AG04450 (cell line): ENCODE data around the gene SGPL1. TPM values are rescaled to one million over a fixed set of nuclear protein-coding genes. Genes with fewer than 3 reads are reported as not detected.

Experiments
- CTCF ChIA-PET: fragments of 300-600, 350-600 bp; formaldehyde crosslinking; extraction: SDS; loops from one replicate; lab custom pipeline; 2022; ENCODE audit warnings: antibody characterized with exemption, inconsistent platforms; lab: Charles Lee
- POLR2A ChIA-PET: fragments of 350-600 bp; formaldehyde crosslinking; extraction: SDS; loops from one replicate; lab custom pipeline; 2021; ENCODE audit warnings: antibody characterized with exemption, inconsistent platforms; lab: Yijun Ruan, JAX
- DNase-seq: peaks from one replicate; pipeline ENCODE4 v3.0.0-alpha.2; 2011; ENCODE audit warnings: low read depth, low spot score
- H3K27ac ChIP-seq: one replicate; pipeline ENCODE4 v1.5.1; 2012; ENCODE audit warnings: low read depth, low read length, control low read depth
- H3K27me3 ChIP-seq: one replicate; pipeline ENCODE4 v1.6.0; 2012; ENCODE audit warnings: low read length; ENCODE audit not compliant: control insufficient read depth, insufficient read depth
- H3K4me3 ChIP-seq: 2 replicates; pipeline ENCODE4 v1.5.1; 2011; ENCODE audit warnings: mild to moderate bottlenecking, low read depth, low read length, control low read depth
- H3K9me3 ChIP-seq: 2 replicates; pipeline ENCODE4 v1.5.1; 2012; ENCODE audit warnings: low read length; ENCODE audit not compliant: control insufficient read depth, insufficient read depth
- CTCF ChIP-seq: IDR thresholded peaks from 2 replicates; pipeline ENCODE4 v1.5.1; 2011; ENCODE audit warnings: low read depth, low read length, control low read depth, inconsistent platforms
- polyA plus RNA-seq: library from polyadenylated mRNA; depleted of rRNA; stranded (reverse); fragments of >200 nt; gene quantifications from 2 replicates; pipeline ENCODE4 v1.2.3, GENCODE V29; 2011

Gene SGPL1
- polyA plus RNA-seq, 1 experiment = 30.8 TPM

GRCh38 chr10:70925377-70926225 is 109.9 kb downstream of the SGPL1 start:
- H3K4me3 ChIP-seq = no peak overlapping the region
- H3K27me3 ChIP-seq = peaks cover 34% of the 10 kb centered on the region
- CTCF ChIA-PET = interaction anchor here (0.6 to 4.8 kb wide), 17 partner anchors 14 to 967 kb away, joined by 3 to 38 read pairs (median 5); partner anchors contain the start of gene UNC5B
- H3K9me3 ChIP-seq = no peaks in the 10 kb centered on the region; the same call in 1 of the 2 replicates
- DNase-seq = no peak
- POLR2A ChIA-PET = no interaction called here
- peak; percentile 91 for TF ChIP-seq CTCF
- H3K27ac ChIP-seq = no peak overlapping the region

DNA sequence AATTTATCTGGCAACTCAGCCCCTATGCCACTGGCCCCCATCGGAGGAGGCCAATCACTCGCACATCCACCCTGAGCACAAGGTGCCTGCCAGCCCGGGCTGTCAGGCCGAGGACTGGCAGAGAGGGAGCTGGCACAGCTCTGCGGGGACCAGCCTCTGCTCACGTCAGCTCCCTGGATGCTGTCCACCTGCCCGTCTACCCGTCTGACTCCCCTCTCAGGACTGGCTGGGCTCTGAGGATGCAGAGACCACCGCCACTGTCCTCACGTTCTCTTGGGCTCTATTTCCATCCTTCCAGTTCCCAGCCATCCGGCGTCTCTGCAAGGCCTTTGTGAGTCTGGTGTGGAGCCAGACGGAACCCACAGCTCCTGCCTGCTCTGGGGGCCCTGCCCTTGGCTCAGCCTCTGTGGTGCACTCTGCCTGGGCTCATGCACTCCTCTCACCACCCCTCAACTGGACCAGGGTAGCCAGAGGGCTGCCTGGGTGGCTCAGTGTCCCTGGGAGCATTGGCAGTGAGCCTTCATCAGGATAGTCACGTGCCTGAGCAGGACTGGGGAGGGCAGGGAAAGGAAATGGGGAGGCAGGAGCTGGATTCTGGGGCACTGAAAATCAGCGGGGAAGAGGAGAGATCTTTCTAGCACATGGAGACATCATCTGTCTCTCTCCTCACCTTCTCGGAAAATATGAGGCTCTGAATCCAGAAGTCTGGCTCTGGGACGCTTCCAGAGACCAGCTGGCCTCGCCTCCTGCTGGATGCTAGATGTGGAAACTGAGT is 110.7 kb downstream of the SGPL1 start:
- no peak for DNase-seq
- Histone ChIP-seq H3K27ac (no peak overlapping the region), H3K27me3 (peaks cover 38% of the 10 kb centered on the region), H3K4me3 (no peak overlapping the region), H3K9me3 (no peaks in the 10 kb centered on the region; the same call in 1 of the 2 replicates)
- CTCF ChIA-PET = interaction anchor here (0.6 to 4.8 kb wide), 11 partner anchors 15 to 408 kb away, joined by 3 to 38 read pairs (median 6); partner anchors contain the start of gene UNC5B
- no peak for TF ChIP-seq CTCF
- POLR2A ChIA-PET = no interaction called here

DNA sequence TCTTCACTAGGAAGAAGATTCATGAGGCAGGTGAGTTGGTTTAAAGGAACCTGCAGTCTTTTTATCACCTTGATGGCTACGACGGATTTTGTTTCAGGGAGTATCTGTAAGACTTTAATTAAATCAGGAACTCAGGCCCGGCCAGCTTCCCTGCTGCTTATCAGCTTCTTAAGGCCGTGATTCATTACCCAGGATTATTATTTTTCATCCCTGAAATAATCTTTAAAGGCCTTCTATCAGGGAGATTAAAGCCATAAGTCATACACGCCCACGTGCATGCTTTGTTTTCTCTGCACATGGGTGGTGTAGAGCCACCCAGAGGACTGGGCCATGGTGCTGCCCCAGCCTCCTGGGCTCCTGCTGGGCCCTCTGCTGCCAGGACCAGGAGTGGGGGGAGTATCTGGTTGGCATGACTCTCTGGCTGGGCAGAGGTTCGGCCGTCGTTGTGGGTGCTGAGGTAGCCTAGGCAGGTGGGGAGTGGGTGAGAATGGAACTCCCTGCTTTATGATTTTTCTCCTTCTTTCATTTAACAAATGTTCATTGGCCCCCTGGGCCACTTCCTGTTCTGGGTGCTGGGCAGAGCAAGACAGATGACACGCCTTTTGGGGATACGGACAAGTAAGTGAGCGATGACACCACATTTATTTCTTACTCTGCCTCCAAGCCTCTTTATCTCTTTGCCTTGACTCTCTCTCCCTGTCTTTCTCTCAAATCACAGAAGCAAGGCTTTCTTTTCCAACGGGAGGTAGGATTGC is 111.6 kb downstream of the SGPL1 start:
- no peaks in the 10 kb centered on the region; the same call in 1 of the 2 replicates for H3K9me3 ChIP-seq
- ChIA-PET CTCF (interaction anchor here (3.3 to 4.8 kb wide), 2 partner anchors 279 to 357 kb away, joined by 27 to 38 read pairs; no protein-coding TSS in a partner anchor), POLR2A (no interaction called here)
- no peak for TF ChIP-seq CTCF
- no peak for DNase-seq
- H3K27me3 ChIP-seq = peaks cover 40% of the 10 kb centered on the region
- no peak overlapping the region for H3K4me3 ChIP-seq
- H3K27ac ChIP-seq = no peak overlapping the region

GRCh38 chr10:70928140-70928539 is 112.4 kb downstream of the SGPL1 start:
- H3K27ac ChIP-seq = no peak overlapping the region
- no peak for TF ChIP-seq CTCF
- ChIA-PET POLR2A (interaction anchor here (0.6 kb wide), 1 partner anchor 276 kb away, joined by 4 read pairs; no protein-coding TSS in a partner anchor), CTCF (interaction anchor here (0.8 kb wide), 1 partner anchor 356 kb away, joined by 4 read pairs; no protein-coding TSS in a partner anchor)
- H3K9me3 ChIP-seq = no peaks in the 10 kb centered on the region; the same call in 1 of the 2 replicates
- H3K27me3 ChIP-seq = peaks cover 46% of the 10 kb centered on the region
- DNase-seq = no peak
- H3K4me3 ChIP-seq = no peak overlapping the region
